NCI-H128 (cell line): ENCODE data around the gene SMPD1.
"Not testable (repeated sequence)": the region's sequence is repeated elsewhere in the genome, so short reads cannot be mapped to it uniquely, and the experiment has no call there.

ENCODE experiments used
- DNase-seq: peaks from one replicate; lab custom pipeline; 2025; ENCODE audit not compliant: unreplicated experiment; lab: John Stamatoyannopoulos, UW

The SMPD1 gene

DNA sequence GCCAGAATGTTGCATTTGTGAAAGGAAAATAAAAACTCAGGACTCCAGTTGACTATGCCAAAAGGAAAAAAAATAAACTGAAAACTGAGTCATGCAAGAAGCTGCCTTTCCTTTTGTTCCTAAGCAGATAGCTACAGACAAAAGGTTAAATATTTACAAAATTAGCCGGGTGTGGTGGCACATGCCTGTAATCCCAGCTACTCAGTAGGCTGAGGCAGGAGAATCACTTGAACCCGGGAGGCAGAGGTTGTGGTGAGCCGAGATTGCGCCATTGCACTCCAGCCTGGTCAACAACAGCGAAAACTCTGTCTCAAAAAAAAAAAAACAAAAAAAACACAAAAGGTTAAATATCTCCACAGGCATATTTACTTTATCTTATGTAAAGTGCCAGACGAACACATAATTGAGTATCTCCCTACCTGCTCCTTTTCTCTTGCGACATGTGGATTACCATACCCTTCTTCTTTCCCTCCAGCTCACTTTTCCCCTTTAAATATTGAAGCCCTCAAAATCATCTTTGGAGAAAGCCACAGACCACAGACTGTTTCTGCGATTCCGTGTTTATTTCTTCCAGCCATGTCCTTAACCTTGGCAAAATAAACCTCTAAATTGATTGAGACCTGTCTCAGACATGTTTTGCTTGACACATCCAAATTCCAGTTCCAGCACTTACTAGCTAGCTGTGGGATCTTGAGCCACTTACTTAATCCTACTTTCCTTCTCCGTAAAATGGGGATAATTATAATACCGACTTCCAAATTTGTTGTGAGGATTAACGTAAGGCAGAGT lies 2.3 kb upstream of the SMPD1 start:
- no peak for DNase-seq

- DNase-seq = no peak
These were observed 1.5 kb upstream of the SMPD1 start for GRCh38 chr11:6388748-6389147.

DNA sequence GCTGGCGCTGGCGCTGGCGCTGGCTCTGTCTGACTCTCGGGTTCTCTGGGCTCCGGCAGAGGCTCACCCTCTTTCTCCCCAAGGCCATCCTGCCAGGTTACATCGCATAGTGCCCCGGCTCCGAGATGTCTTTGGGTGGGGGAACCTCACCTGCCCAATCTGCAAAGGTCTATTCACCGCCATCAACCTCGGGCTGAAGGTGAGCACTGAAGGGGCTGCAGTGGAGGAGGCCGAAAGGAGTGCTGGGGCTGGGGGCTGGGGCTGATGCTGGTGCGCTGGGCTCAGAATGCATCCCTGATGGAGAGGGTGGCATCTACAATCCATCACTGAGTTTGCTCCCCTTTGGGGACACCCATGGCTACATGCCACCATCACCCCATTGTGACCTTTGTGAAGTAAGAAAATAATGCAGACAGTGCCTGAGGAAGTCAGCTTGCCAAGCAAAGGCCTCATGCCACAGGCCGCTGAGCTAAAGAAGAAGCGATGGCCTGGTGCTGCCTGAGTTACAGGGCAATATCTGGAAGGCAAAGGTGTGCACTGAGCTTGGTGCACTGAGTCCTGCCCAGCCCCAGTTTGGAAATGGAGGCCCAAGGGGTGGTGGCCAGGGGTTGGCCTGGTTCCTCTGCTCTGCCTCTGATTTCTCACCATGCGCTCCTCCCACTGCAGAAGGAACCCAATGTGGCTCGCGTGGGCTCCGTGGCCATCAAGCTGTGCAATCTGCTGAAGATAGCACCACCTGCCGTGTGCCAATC lies 620 bp downstream of the SMPD1 start:
- no peak for DNase-seq

DNA sequence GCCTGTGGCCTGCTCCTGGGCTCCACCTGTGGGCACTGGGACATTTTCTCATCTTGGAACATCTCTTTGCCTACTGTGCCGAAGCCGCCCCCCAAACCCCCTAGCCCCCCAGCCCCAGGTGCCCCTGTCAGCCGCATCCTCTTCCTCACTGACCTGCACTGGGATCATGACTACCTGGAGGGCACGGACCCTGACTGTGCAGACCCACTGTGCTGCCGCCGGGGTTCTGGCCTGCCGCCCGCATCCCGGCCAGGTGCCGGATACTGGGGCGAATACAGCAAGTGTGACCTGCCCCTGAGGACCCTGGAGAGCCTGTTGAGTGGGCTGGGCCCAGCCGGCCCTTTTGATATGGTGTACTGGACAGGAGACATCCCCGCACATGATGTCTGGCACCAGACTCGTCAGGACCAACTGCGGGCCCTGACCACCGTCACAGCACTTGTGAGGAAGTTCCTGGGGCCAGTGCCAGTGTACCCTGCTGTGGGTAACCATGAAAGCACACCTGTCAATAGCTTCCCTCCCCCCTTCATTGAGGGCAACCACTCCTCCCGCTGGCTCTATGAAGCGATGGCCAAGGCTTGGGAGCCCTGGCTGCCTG lies 1.4 kb downstream of the SMPD1 start:
- no peak for DNase-seq

GRCh38 chr11:6392251-6392650 lies 2.0 kb downstream of the SMPD1 start:
- DNase-seq = not testable (repeated sequence)

DNA sequence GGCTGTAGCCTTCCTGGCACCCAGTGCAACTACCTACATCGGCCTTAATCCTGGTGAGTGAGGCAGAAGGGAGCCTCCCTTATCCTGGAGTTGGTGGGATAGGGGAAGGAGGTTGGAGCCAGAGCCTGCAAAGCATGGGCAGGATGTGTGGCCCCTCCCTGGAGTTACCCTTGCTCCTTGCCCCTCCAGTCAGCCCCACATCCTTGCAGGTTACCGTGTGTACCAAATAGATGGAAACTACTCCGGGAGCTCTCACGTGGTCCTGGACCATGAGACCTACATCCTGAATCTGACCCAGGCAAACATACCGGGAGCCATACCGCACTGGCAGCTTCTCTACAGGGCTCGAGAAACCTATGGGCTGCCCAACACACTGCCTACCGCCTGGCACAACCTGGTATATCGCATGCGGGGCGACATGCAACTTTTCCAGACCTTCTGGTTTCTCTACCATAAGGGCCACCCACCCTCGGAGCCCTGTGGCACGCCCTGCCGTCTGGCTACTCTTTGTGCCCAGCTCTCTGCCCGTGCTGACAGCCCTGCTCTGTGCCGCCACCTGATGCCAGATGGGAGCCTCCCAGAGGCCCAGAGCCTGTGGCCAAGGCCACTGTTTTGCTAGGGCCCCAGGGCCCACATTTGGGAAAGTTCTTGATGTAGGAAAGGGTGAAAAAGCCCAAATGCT lies 3.9 kb downstream of the SMPD1 start:
- no peak for DNase-seq

- DNase-seq = no peak
These were observed 5.3 kb downstream of the SMPD1 start for GRCh38 chr11:6395470-6396060.

DNA sequence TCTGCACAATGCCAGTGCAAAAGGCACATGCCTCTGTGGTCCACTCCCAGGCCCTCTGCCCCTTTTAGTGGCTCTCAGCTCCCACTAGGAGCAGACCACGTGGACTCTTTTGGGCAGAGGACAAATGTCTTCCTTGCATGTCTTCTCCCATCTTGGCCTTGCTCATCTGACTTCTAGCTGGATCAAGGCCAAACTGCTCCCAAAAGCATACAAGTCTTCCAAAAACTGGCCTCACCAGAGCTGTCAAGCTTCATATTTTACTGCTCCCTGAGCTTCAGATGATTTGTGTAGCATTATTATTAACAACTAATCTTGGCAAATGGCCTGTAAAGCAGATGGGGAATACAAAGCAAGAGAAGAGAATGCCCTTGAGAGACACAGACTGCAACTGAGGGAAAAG lies 6.9 kb downstream of the SMPD1 start:
- DNase-seq = no peak

GRCh38 chr11:6397636-6398035 lies 7.4 kb downstream of the SMPD1 start:
- no peak for DNase-seq

DNA sequence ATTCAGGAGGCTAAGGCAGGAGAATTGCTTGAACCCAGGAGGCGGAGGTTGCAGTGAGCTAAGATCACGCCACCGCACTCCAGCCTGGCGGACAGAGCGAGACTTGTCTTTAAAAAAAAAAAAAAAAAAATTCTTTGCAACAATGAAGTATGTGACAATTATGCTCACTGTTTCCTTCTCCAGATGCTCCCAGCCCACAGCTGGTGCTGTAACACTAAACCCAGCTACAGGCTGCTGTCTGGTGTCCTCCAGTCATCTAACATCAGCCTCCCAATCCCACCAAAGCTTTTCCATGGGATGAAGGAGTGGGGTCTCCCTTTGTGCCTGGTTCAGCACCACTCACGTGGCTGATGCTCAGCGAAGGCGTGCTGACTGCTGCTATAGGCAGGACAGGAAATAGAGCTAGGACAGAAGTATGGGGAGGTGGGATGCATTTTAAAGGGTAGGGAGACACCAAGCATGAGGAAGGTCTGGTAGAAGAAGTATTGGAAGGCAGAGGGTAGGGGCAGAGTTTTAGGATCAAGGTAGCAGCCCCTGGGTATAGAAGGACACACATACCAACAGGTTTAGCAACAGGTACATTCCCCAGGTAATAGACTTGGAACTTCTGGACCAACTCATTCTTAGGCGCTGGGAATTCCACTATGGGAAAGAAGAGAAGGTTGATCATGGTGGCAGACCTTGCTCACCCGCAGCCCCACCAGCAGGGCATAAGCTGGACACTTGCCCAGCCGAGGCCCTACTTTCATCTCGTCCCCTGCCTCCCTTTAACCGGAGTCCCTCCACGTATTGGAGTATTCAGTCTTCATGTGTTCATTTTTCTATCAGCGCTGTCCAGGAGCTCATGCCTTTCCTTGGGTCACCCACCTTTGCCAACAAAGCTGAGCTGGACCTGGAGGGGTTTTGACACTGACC lies 10.4 kb downstream of the SMPD1 start:
- no peak for DNase-seq

DNA sequence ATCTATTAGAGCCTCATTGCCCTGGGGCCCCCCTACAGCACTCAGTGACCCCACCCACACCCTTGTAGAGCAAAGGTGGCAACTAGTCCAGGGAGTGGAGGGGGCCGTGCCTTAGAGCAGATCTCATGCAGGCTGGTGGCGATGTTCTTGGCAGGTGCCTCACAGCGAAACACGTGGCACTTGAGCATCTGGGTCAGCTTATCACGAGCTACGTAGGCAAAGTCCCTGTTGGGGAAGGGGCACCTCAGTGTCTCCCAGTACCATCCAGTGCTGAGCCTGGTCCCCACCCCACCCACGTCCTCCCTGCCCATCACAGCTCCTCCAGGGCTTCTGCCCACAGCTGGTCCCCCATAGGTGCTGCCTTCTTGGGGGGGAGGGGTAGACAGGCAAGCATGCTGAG lies 11.2 kb downstream of the SMPD1 start:
- DNase-seq = no peak

DNA sequence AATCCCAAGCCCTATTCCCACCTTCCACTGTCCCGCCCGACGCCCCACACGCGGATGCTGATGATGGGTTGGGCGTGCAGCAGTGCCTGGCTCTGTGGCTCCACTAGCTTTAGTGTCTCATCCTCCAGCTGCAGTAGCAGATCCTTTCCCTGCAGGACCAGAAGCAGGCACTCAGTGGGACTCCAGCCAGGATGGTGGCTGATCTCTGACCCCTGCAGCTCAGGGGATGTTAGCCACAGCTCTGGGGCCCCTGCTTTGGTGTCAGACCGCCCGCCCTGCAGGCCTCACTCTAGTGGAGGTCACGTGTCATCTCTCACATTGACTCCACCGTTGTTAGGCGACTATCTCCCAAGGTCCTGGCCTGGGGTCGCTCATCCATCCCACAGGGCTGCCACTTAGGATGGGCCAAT lies 11.8 kb downstream of the SMPD1 start:
- DNase-seq = no peak

GRCh38 chr11:6402561-6402981 lies 12.3 kb downstream of the SMPD1 start:
- DNase-seq = no peak

GRCh38 chr11:6403539-6403938 lies 13.3 kb downstream of the SMPD1 start:
- no peak for DNase-seq

GRCh38 chr11:6404342-6405051 lies 14.2 kb downstream of the SMPD1 start:
- DNase-seq = no peak

DNA sequence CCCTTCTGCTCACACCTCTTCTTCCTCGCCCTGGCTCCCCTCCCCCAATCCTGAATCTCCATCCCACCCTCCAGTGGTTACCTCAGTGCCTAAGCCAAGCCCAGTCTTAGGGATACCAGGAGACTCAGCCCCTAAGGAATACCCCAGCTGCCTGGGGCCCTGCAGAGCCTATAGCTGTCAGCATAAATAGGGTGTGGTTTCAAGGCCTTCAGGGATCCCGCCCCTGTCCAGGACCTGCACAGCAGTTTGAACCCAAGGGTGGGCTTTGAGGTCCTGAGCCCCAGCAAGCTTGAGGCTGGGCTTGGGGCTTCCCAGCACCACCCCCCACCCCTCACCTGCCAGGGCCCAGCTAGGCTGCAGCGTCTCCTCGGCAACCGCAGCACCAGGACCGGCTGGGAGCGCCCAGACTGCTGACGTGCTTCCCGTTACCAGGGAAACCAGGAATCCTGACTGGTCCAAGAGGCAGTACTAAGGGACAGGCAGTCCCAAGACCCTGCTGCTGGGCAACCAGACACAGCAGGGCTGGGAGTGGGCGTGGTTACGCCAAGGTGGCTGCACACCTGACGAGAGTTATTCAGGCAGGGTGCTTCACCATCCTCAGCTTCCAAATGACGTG lies 14.9 kb downstream of the SMPD1 start:
- DNase-seq = no peak

DNA sequence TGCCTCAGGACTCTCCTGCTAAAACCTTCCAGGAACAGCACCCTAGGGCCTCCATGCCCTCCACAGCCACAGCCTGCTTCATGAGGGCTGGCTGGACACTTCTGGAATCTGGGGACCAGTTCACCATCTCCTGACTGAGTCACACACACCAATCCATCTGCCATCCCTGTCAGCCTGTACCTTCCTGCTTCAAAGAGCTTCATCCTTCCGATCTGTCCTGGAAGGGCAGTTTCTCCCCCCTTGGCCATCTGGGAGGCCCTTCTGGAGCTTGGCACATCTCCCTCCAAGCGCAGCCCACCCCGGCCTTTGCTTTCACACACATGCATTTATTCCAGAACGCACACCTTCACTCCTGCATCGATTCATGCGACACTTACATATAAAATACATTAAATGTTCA lies 15.6 kb downstream of the SMPD1 start:
- DNase-seq = no peak

GRCh38 chr11:6406370-6406769 lies 16.1 kb downstream of the SMPD1 start:
- no peak for DNase-seq
